Endothelial cell of umbilical vein (primary cell): ENCODE data around the gene HSD17B8. TPM values are rescaled to one million over a fixed set of nuclear protein-coding genes. Genes with fewer than 3 reads are reported as not detected.

Experiments used
- BruUV-seq: library from RNA; stranded (reverse); fragments of 400-500 nt; replicated peaks from 2 replicates; lab custom pipeline; 2021; lab: Mats Ljungman, UMichigan
- CTCF ChIA-PET: fragments of 300-600, 350-600 bp; sonication (Branson Sonifier 250); formaldehyde crosslinking; loops from one replicate; lab custom pipeline; 2021; ENCODE audit warnings: antibody characterized with exemption, inconsistent platforms; lab: Charles Lee
- POLR2A ChIA-PET: fragments of 300-600, 350-600 bp; sonication (Branson Sonifier 250); formaldehyde crosslinking; loops from one replicate; lab custom pipeline; 2021; ENCODE audit warnings: antibody characterized with exemption, inconsistent platforms; lab: Charles Lee
- DNase-seq: peaks from one replicate; pipeline ENCODE4 v3.0.0-alpha.2; 2011; ENCODE audit warnings: low read depth, low spot score
- FAIRE-seq: peaks from 2 replicates; lab custom pipeline; 2011; peaks lifted over from hg19 to GRCh38; lab: Jason Lieb, UNC
- H2AFZ ChIP-seq: 2 replicates; pipeline ENCODE4 v1.6.0; 2012; ENCODE audit warnings: low read depth, low read length, control low read depth, inconsistent platforms
- H3K27ac ChIP-seq: 2 replicates; pipeline ENCODE4 v1.5.1; 2011; ENCODE audit warnings: low read depth, mild to moderate bottlenecking, control low read depth, low read length, moderate library complexity; ENCODE audit not compliant: insufficient read depth
- H3K27me3 ChIP-seq, 2 experiments: 2 replicates each; pipeline versions ENCODE4 v1.6.0 to v1.6.1; 2011; ENCODE audit warnings: low read length in 2 of 2, mixed read lengths in 1 of 2; ENCODE audit not compliant: control insufficient read depth in 2 of 2, insufficient read depth in 2 of 2
- H3K36me3 ChIP-seq, 2 experiments: 2 replicates in 1 of 2; 3 replicates in 1 of 2; pipeline ENCODE4 v1.5.1; 2011; ENCODE audit warnings: low read length in 2 of 2, mild to moderate bottlenecking in 1 of 2, moderate library complexity in 1 of 2; ENCODE audit not compliant: control insufficient read depth in 2 of 2, insufficient read depth in 2 of 2; ENCODE audit errors: extremely low read depth in 1 of 2
- H3K4me1 ChIP-seq: 3 replicates; pipeline ENCODE4 v1.5.1; 2011; ENCODE audit warnings: mild to moderate bottlenecking, low read length; ENCODE audit not compliant: control insufficient read depth, insufficient read depth; ENCODE audit errors: extremely low read depth
- H3K4me2 ChIP-seq: 2 replicates; pipeline ENCODE4 v1.6.1; 2011; ENCODE audit warnings: low read length, control low read depth, mixed read lengths; ENCODE audit not compliant: insufficient read depth
- H3K4me3 ChIP-seq, 3 experiments: fragments of 200-600 bp in 1 of 3; sonication (generic), shearing (Covaris generic) in 1 of 3; replicated peaks in 1 of 3; 2 replicates each; pipeline ENCODE4 v1.5.1; 2011 to 2016; ENCODE audit warnings: control low read depth in 3 of 3, low read length in 3 of 3, mild to moderate bottlenecking in 2 of 3, inconsistent platforms in 1 of 3, low read depth in 1 of 3, moderate library complexity in 1 of 3; ENCODE audit not compliant: insufficient read depth in 1 of 3
- H3K79me2 ChIP-seq: 2 replicates; pipeline ENCODE4 v1.6.0; 2012; ENCODE audit warnings: low read length, inconsistent platforms; ENCODE audit not compliant: control insufficient read depth, insufficient read depth
- H3K9ac ChIP-seq: replicated peaks from 2 replicates; pipeline ENCODE3; 2011; ENCODE audit warnings: low read length, control low read depth; ENCODE audit not compliant: insufficient read depth; ENCODE audit errors: extremely low read depth
- H3K9me1 ChIP-seq: replicated peaks from 3 replicates; pipeline ENCODE4 v1.6.0; 2011; ENCODE audit warnings: mild to moderate bottlenecking, low read length; ENCODE audit not compliant: control insufficient read depth, insufficient read depth; ENCODE audit errors: extremely low read depth
- H3K9me3 ChIP-seq: replicated peaks from 2 replicates; pipeline ENCODE4 v1.5.1; 2012; ENCODE audit warnings: low read length, inconsistent platforms; ENCODE audit not compliant: control insufficient read depth, insufficient read depth
- H4K20me1 ChIP-seq: replicated peaks from 2 replicates; pipeline ENCODE3; 2011; ENCODE audit warnings: mild to moderate bottlenecking, low read length; ENCODE audit not compliant: control insufficient read depth, insufficient read depth; ENCODE audit errors: extremely low read depth
- EZH2 ChIP-seq: IDR thresholded peaks from 2 replicates; pipeline ENCODE4 v1.6.1; 2012; ENCODE audit warnings: borderline replicate concordance, low read depth, mild to moderate bottlenecking, moderate library complexity, low read length, inconsistent platforms; ENCODE audit not compliant: severe bottlenecking
- FOS ChIP-seq: IDR thresholded peaks from 2 replicates; pipeline ENCODE4 v1.6.1; 2011; ENCODE audit warnings: mild to moderate bottlenecking, low read length, moderate library complexity, borderline replicate concordance; ENCODE audit not compliant: insufficient read depth
- GATA2 ChIP-seq: IDR thresholded peaks from 2 replicates; pipeline ENCODE4 v1.7.0; 2011; ENCODE audit warnings: low read depth, mild to moderate bottlenecking, moderate library complexity, mixed read lengths, low read length; ENCODE audit not compliant: insufficient read length, insufficient read depth
- JUN ChIP-seq: IDR thresholded peaks from 2 replicates; pipeline ENCODE4 v1.6.1; 2011; ENCODE audit warnings: borderline replicate concordance, low read depth; ENCODE audit not compliant: insufficient read length, insufficient read depth
- MYC ChIP-seq: IDR thresholded peaks from one replicate; pipeline ENCODE4 v1.6.1; 2011; ENCODE audit warnings: mild to moderate bottlenecking, low read depth, low read length
- POLR2A ChIP-seq: IDR thresholded peaks from 2 replicates; pipeline ENCODE4 v1.6.1; 2012; ENCODE audit warnings: low read depth, mild to moderate bottlenecking, control low read depth, low read length
- POLR2AphosphoS5 ChIP-seq: IDR thresholded peaks from 2 replicates; pipeline ENCODE4 v1.6.1; 2012; ENCODE audit warnings: low read depth, mild to moderate bottlenecking, control low read depth, low read length, moderate library complexity; ENCODE audit not compliant: insufficient read depth
- dilution Hi-C: fragments of 300-500 bp; cut with MboI; formaldehyde crosslinking; loops from one replicate; pipeline ENCODE4 v1.15.0; 2019; ENCODE audit warnings: low sequenced_read_pairs; ENCODE audit not compliant: extremely low pct_ligation_motif_present
- intact Hi-C: fragments of 100-400 bp; cut with micrococcal nuclease; formaldehyde crosslinking; loops from one replicate; pipeline ENCODE4 v1.10.0; 2022
- polyA plus RNA-seq, 4 experiments: library from polyadenylated mRNA; depleted of rRNA in 3 of 4; stranded (reverse) in 3 of 4; unstranded in 1 of 4; fragments of >200 nt; gene quantifications; 2 replicates each; pipeline versions ENCODE4 v1.2.1 to v1.2.3, GENCODE V29; 2011 to 2012; ENCODE audit warnings: missing spikeins in 1 of 4
- total RNA-seq: library from RNA; stranded (reverse); gene quantifications from 2 replicates; pipeline ENCODE4 v1.2.3, GENCODE V29; 2021
- TF ChIP-seq, protein P1 (sequence below): IDR thresholded peaks from 2 replicates; pipeline ENCODE4 v1.6.1; 2011; ENCODE audit not compliant: insufficient read depth, insufficient read length
- TF ChIP-seq, protein P2 (sequence below), 2 donors: IDR thresholded peaks; 1 replicate in 1 of 2; 2 replicates in 1 of 2; pipeline ENCODE4 v1.5.1; 2011; ENCODE audit warnings: low read length in 2 of 2, mild to moderate bottlenecking in 2 of 2, moderate library complexity in 2 of 2, control low read depth in 1 of 2, inconsistent platforms in 1 of 2, low read depth in 1 of 2; ENCODE audit not compliant: insufficient read depth in 1 of 2; ENCODE audit errors: extremely low read depth in 1 of 2

The HSD17B8 gene
- total and polyA plus RNA-seq, 2 donors (not counting 3 experiments of a cell fraction or from before 2014, with no cell fraction given) = 4.0 to 8.2 TPM

DNA sequence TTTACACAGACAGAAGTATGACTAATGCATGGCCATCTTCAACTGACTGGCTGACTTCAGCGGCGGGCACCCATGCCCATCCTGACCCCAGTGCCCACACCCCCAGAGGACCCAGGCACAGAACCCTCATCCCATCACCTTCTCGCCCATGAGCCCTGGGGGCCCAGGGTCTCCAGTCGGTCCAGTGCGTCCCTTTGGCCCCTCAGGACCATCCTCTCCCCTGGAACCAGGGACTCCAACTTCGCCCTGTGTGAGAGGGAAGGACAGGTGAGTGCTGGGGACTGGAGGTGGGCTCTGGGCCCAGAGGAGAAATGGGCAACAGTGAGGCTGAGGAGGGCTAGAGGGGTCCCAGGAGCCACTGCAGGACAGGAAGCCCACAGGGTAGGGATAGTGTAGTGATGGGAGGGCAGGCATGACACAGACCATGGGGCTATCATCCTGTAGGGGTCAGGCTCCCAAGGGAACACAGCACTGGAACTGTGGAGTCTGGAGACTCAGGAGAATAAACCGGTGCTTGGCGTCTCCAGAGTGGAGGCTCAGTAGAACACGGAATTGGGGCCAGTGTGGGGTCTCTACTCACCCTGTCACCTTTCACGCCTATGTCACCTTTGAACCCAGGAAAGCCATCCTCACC, 28.9 kb upstream of the HSD17B8 start:
- Histone ChIP-seq H3K36me3 (no peaks in the 10 kb centered on the region), H3K9ac (no peak overlapping the region), H3K79me2 (no peaks in the 10 kb centered on the region), H3K4me1 (no peaks in the 10 kb centered on the region), H4K20me1 (no peaks in the 10 kb centered on the region), H3K27ac (no peak overlapping the region), H3K4me3 (no peak overlapping the region), H2AFZ (no peak overlapping the region), H3K9me3 (no peaks in the 10 kb centered on the region), H3K27me3 (no peaks in the 10 kb centered on the region), H3K4me2 (no peak overlapping the region), H3K9me1 (no peaks in the 10 kb centered on the region)
- FAIRE-seq = no peak
- no peak for TF ChIP-seq POLR2AphosphoS5
- no peak for TF ChIP-seq EZH2
- no peak for TF ChIP-seq POLR2A
- no peak for TF ChIP-seq GATA2
- dilution Hi-C loops (no loop called here), intact Hi-C loops (no loop called here)
- POLR2A ChIA-PET = no interaction called here
- no TSS peak for BruUV-seq
- DNase-seq = no peak
- CTCF ChIA-PET = interaction anchor here (1.3 to 1.5 kb wide), 2 partner anchors 14 to 23 kb away, joined by 3 to 5 read pairs; no protein-coding TSS in a partner anchor

DNA sequence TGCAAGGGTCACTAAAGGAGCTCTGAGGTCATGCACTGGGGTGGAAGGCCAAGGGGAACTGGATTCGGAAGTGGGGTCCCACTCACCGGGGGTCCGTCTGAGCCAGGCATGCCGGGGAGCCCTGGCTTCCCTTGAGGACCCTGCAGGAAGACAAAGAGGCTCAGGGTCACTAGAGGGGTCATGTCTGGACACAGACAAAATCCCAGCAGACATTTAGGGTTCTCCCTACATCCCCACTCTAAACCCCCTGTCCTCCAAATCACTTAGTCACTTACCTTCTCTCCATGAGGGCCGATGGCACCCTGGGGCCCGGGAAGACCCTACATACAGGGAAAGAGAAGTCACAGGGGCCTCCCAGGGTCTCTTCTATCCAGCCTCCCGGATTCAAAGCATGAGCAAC, 27.5 kb upstream of the HSD17B8 start:
- Histone ChIP-seq H2AFZ (no peak overlapping the region), H4K20me1 (no peaks in the 10 kb centered on the region), H3K27ac (no peak overlapping the region), H3K4me2 (no peak overlapping the region), H3K9me1 (no peaks in the 10 kb centered on the region), H3K27me3 (no peaks in the 10 kb centered on the region), H3K4me3 (no peak overlapping the region), H3K4me1 (no peaks in the 10 kb centered on the region), H3K79me2 (no peaks in the 10 kb centered on the region), H3K9ac (no peak overlapping the region), H3K9me3 (no peaks in the 10 kb centered on the region), H3K36me3 (no peaks in the 10 kb centered on the region)
- POLR2A ChIA-PET = no interaction called here
- no TSS peak for BruUV-seq
- TF ChIP-seq MYC = no peak
- no peak for TF ChIP-seq POLR2A
- no peak for TF ChIP-seq JUN
- TF ChIP-seq FOS = no peak
- TF ChIP-seq, protein P1, sequence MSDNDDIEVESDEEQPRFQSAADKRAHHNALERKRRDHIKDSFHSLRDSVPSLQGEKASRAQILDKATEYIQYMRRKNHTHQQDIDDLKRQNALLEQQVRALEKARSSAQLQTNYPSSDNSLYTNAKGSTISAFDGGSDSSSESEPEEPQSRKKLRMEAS = no peak
- TF ChIP-seq, protein P2, sequence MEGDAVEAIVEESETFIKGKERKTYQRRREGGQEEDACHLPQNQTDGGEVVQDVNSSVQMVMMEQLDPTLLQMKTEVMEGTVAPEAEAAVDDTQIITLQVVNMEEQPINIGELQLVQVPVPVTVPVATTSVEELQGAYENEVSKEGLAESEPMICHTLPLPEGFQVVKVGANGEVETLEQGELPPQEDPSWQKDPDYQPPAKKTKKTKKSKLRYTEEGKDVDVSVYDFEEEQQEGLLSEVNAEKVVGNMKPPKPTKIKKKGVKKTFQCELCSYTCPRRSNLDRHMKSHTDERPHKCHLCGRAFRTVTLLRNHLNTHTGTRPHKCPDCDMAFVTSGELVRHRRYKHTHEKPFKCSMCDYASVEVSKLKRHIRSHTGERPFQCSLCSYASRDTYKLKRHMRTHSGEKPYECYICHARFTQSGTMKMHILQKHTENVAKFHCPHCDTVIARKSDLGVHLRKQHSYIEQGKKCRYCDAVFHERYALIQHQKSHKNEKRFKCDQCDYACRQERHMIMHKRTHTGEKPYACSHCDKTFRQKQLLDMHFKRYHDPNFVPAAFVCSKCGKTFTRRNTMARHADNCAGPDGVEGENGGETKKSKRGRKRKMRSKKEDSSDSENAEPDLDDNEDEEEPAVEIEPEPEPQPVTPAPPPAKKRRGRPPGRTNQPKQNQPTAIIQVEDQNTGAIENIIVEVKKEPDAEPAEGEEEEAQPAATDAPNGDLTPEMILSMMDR (IDR thresholded peaks at IDR 0.05; ENCODE audit: extremely low read depth in 1 of 2, insufficient read depth in 1 of 2, low read depth in 1 of 2, low read length in 2 of 2) = no peak
- no peak for TF ChIP-seq POLR2AphosphoS5
- TF ChIP-seq GATA2 = no peak
- no peak for TF ChIP-seq EZH2
- dilution Hi-C loops (no loop called here), intact Hi-C loops (no loop called here)
- CTCF ChIA-PET = no interaction called here
- no peak for DNase-seq
- FAIRE-seq = no peak
